Glomerular endothelial cell (primary cell): ENCODE measurements around the gene TMEM178B. TPM values are rescaled to one million over a fixed set of nuclear protein-coding genes. Genes with fewer than 3 reads are reported as not detected.

Source experiments
- DNase-seq: peaks from one replicate; pipeline ENCODE4 v3.0.0-alpha.2; 2011; ENCODE audit warnings: low read depth, low spot score; ENCODE audit errors: extremely low read depth
- total RNA-seq: library from RNA; depleted of rRNA; stranded (reverse); fragments of >200 nt; gene quantifications from 2 replicates; pipeline ENCODE4 v1.2.3, GENCODE V29; 2015

The TMEM178B gene
- total RNA-seq, 1 donor from 2014 or later = 1.1 TPM

DNA sequence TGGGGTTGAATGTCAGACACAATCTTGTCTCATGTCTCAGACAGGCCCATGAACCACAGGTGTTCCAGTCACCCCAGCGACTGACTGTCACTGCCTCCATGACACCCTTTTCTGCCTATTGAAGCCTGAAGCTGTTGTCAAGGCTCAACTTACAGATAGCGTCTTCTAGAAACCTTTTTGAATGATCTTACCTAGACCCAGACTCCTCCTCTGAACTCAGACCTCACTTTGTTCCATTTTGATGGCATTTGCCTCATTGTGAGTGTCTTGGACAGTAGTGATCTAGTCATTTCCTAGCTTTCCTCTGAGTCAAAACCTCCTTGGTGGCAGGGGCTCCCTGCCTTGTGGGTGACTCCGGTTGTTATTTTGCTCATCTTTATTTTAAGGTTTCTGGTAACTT lies 379.0 kb downstream of the TMEM178B start:
- DNase-seq = no peak

GRCh38 chr7:141454338-141454737 lies 380.5 kb downstream of the TMEM178B start:
- DNase-seq = no peak

DNA sequence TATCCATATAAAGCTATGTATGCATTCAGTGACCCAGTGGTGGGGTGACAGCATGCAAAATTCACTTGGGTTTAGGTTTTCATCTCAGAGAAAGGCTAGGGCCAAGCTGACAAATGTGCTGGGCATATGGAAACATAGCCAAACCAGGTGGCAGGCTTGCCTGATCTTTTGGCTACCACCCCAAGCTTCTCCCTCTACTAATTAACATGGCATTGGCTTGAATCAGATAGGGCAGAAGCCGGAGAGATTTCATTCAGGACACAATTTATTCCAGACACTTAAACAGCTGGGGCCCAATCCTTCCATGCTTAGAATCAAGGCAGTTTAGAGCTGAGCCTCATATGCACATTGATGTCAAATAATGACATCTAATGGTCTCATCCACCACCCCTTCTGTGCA lies 381.9 kb downstream of the TMEM178B start:
- no peak for DNase-seq

GRCh38 chr7:141456298-141456697 lies 382.4 kb downstream of the TMEM178B start:
- DNase-seq = no peak

DNA sequence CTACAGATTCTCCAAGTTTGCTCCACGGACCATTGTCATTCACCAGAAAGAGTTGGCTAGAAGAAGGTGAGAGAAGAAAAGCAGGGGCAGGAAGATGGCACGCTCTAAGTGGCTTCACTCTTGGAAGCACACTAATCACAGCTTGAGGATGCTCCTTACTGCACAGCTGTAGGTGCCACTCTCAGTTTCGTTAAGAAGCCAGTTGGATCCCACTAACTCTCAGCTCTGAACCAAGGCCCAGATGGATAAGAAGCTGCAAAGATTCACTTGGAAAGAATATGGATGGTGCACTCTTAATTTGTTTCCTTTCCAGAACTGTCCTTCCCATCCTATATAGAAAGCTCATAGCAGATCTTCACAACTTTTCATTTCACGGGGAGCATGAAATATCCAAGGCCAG lies 382.8 kb downstream of the TMEM178B start:
- DNase-seq = no peak

DNA sequence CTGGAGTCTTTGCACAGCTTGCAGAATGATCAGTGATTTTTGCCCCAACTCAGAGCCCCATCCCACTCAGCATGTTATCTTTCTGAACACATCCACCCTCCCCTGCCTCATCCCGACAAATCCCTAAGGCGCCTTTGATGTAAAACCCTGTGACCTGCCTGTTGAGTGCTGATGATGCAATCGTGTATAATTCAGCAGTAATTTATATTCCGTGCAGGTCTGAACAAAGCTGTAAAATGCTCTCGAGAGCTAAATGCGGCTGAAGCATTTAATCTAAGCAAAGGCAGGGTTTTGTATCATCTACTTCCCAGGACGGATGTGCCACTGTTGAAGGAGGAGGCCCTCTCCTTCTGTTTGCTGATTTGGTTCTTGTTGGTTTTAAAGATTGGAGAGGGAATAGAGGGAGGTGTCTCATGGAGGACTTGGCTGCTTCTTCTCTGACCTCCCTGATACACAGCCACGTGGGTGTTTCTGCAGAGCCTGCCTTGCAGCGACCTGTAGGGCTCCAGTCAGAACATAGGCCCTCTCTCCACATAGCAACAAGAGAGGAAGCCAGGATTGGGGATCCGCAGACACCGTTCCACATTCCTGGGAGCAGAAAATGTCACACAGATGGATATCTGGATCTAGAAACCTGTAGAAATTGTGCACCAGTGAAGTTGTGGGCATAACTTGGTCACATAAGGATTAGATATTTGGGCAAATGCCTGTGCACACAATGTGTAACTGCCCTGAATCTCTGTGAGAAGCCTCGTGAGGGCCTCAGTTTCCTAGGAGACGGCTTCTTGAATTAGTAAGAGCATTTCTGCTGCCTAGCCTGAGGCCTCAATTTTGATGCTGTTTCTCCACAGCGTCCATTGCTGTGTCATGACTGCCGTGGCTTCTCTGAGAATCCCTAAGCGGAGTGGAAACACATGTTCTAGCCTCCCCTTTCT lies 387.2 kb downstream of the TMEM178B start:
- DNase-seq = no peak

DNA sequence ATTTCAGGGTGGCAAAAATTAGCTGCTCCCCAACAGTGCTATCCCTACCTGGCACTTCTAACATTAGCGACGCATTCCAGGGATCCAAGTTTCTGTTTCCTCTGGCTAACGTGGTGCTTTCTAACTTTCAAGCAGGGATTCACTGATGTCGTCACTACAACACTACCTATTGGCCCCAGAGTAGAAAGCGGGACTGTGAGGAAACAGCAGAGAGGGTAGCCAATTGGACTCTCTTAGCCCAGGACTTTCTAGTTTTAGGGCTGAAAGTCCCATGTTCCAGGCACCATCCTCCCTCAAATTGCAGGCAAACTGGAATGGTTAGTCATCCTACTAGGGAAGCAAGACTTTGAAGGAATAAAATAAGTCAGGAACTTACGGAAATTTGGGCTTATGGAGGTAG lies 388.1 kb downstream of the TMEM178B start:
- no peak for DNase-seq

GRCh38 chr7:141462958-141463357 lies 389.1 kb downstream of the TMEM178B start:
- no peak for DNase-seq

DNA sequence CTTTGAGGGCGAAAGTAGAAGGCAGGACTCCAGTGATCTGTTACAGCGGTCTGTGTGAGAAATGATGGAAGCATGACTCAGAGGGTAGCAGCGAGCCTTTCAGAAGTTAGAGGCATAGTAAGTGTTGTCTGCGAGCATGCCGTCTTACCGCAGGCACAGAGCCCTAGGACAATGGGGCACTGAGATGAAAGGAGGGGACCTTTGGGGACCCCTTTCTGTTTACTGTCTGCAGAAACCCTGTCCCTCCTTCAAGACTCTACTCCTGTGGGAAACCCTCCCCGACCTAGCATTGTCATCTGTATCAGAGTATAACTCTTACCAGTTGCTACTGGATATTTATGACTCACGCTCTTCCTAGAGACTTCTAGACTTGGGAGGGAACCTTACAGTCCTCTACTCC lies 390.1 kb downstream of the TMEM178B start:
- DNase-seq = no peak

- DNase-seq = no peak
These were observed 390.7 kb downstream of the TMEM178B start for GRCh38 chr7:141464551-141464950.

- no peak for DNase-seq
These were observed 392.5 kb downstream of the TMEM178B start for GRCh38 chr7:141466151-141466904.

DNA sequence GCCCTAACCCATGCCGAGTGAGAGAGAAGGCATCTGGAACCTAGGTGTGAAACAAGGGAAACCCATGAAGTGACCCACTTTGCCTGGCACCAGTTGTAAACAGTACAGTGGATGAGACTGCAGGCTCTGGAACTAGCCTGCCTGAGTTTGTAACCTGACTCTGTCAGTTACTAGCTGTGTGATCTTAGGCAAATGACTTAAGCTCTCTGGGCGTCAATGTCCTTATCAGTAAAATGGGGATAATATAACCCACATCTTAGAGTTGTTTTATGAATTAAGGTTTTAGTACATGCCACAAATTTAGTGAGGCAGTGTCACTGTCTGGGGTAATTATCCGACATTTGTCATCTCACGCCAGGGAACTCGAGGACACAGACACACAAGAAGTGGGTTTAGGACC lies 394.5 kb downstream of the TMEM178B start:
- DNase-seq = no peak

GRCh38 chr7:141475679-141476078 lies 401.8 kb downstream of the TMEM178B start:
- no peak for DNase-seq

DNA sequence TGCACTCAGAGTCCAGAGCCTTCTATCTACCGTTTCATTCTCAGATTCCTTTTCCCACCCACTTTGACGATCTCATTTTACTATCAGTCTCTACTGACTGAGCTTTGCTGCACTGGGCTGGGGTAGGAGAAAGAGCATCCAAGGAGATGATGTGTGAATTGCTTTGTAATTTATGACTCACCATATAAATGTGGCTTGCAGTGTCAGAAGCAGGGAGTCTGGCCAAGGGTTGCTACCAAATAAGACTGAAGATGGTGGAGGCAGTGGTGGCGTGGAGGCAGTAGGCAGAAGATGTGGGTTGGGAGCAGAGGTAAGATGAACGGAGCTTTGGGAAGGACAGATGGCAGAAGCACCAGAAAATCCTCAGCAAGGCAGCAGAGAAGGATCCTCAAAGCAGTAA lies 404.0 kb downstream of the TMEM178B start:
- DNase-seq = no peak

DNA sequence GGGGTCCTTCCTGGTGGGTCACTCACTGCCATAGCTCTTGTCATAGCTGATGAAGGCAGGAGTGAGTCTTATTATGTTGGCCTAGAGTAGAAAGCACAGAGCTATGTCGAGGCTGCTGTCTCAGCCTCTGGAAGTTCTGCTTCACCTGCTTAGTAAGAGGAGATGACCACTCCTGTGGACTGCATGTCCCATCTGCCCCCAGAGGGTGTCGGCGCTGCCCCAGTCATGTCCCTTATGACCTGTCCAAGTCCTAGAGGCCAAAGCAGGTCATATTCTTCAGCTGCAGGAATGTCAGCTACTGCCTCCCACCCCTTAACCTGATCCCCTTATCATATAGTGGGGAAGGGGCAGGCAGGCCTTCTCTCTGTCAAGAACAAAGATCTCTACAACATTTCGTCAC lies 405.0 kb downstream of the TMEM178B start:
- DNase-seq = no peak

DNA sequence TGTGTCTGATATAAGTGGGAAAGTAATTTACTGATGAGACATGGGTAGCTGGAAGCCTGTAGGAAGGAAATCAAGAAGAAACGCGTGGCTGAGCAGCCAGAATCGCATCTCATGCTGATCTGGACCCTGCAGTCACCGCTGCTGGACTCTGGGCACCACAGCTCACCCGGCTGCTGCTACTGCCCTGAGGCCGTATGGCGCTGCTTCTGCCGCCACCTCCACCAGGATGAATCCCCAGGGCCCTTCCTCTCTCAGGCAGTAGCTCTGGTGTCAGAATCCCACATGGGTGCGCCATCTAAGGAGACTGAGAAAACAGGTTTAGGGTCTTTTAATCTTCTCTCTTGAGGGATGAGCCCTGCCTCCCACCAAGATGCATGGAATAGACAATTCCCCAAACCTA lies 407.1 kb downstream of the TMEM178B start:
- DNase-seq = no peak

DNA sequence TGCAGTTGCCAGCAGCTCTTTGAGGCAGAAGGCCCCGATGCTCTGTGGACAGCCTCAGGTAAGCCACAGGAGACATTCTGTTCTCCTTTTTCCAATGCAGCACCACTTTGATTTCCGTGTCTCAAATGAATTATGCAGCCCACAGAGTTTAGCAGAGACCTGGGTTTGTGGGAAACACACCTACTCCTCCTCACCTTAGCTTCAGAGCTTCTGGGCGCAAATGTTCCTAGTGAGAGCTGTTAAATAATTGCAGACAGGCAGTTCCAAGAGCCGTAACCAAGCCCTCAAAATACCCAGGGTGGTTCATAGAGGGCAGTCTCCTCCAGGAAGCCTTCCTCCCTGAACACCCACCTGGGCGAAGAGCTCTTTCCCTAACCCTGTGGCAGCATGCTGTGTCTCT lies 408.1 kb downstream of the TMEM178B start:
- no peak for DNase-seq

- no peak for DNase-seq
These were observed 409.2 kb downstream of the TMEM178B start for GRCh38 chr7:141483044-141483443.

DNA sequence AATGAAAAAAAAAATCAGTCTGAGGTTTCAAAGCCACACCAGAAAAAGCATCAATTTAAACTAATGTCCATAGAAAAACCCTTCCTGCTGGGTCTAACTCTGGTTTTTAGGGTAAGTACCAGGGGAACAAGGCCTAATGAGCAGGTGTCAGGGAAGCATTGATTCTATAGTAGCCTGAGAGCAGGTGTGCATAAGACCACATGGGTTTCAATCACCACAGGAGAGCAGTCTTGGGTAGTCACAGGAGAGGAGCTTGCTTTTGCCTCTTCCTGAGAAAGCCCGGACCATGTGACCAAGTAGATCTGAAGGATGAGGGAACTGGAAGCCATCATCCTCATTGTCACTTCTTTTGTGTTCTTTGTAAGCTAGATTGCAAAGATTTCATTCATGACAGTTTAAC lies 411.0 kb downstream of the TMEM178B start:
- no peak for DNase-seq

GRCh38 chr7:141486959-141487358 lies 413.1 kb downstream of the TMEM178B start:
- no peak for DNase-seq

DNA sequence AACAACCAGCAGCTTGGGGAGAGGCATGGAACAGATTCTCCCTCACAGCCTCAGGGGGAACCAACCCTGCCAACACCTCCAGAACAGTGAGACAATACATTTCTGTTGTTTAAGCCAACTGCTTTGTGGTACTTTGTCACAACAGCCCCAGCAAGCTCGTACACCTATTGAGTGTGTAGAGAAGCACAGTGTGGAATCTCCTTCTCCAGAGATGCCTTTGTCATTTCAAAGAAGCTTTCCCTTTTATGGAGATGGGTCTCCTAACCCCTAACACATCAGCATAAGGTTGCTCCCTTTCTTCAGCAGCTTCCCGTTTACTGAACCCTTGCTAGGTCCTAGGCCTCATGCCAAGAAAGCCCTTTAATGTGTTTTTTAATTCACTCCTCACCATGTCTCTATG lies 416.6 kb downstream of the TMEM178B start:
- no peak for DNase-seq

DNA sequence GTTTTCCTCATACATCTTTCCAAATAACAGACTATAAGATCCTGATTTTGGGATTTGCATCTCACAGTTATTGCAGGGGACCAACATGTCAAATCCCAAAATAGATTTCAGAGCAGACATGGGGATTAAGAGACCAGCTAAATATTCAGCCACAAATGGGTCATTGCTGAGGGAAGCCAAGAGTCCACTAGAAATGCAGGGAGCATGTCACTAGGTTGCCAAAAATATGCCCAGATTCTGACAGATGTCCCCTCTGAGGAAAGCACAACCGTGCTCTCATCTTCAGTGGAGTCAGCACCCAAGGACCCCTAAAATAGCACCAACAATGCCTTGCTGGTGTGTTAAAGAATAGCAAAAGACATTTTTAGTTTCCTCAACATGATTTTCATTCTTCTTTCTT lies 421.2 kb downstream of the TMEM178B start:
- DNase-seq = no peak
